H1 (cell line): Measurements from ENCODE around the gene GABRG3. TPM values are rescaled to one million over a fixed set of nuclear protein-coding genes. Genes with fewer than 3 reads are reported as not detected.

Experiments
- JUN ChIP-seq: IDR thresholded peaks from 2 replicates; pipeline ENCODE4 v1.6.1; 2011; ENCODE audit warnings: low read depth, mild to moderate bottlenecking, improper control_type of control experiment, low read length
- KDM1A ChIP-seq: fragments of 200-600, 300-600 bp; sonication (generic); IDR thresholded peaks from 2 replicates; pipeline ENCODE4 v1.7.1; 2016; ENCODE audit warnings: mild to moderate bottlenecking, low read length, borderline replicate concordance
- RAD21 ChIP-seq, 2 experiments: IDR thresholded peaks in 1 of 2; conservative IDR thresholded peaks in 1 of 2; 2 replicates each; pipeline ENCODE4 v1.6.1; 2011; ENCODE audit warnings: low read depth in 2 of 2, low read length in 2 of 2, improper control_type of control experiment in 1 of 2, inconsistent platforms in 1 of 2, mild to moderate bottlenecking in 1 of 2, moderate library complexity in 1 of 2
- RBBP5 ChIP-seq: IDR thresholded peaks from 2 replicates; pipeline ENCODE4 v1.7.1; 2012; ENCODE audit warnings: low read depth, mild to moderate bottlenecking, inconsistent platforms, low read length, moderate library complexity, borderline replicate concordance
- polyA plus RNA-seq, 7 experiments: library from polyadenylated mRNA; depleted of rRNA in 3 of 7; stranded (reverse) in 5 of 7; unstranded in 2 of 7; fragments of >200 nt in 5 of 7; fragments of 200-250 nt in 2 of 7; gene quantifications; 1 replicate in 5 of 7; 2 replicates in 1 of 7; 4 replicates in 1 of 7; pipeline versions ENCODE4 v1.2.1 to v1.2.3, GENCODE V29; 2011 to 2013; ENCODE audit warnings: missing spikeins in 2 of 7, mixed read lengths in 2 of 7
- total RNA-seq: library from RNA; stranded (reverse); fragmentation: NEBNext Ultra II Directional; extraction: Animal tissue kit (Norgen Biotek cat#: 25700); gene quantifications from 2 replicates; pipeline ENCODE4 v1.2.1, GENCODE V29; 2021
- TF ChIP-seq, protein P1 (sequence below), 3 experiments: IDR thresholded peaks; 1 replicate in 2 of 3; 2 replicates in 1 of 3; pipeline versions ENCODE4 v1.5.1 to v1.6.1; 2011; ENCODE audit warnings: low read length in 3 of 3, mild to moderate bottlenecking in 3 of 3, inconsistent platforms in 2 of 3, low read depth in 1 of 3, moderate library complexity in 1 of 3; ENCODE audit not compliant: insufficient read depth in 1 of 3; ENCODE audit errors: control extremely low read depth in 1 of 3

The GABRG3 gene
- total and polyA plus RNA-seq, 2 of the 8 experiments (the other 6 are each of a cell fraction or from before 2014, with no cell fraction given) = 0.17 to 0.80 TPM

DNA sequence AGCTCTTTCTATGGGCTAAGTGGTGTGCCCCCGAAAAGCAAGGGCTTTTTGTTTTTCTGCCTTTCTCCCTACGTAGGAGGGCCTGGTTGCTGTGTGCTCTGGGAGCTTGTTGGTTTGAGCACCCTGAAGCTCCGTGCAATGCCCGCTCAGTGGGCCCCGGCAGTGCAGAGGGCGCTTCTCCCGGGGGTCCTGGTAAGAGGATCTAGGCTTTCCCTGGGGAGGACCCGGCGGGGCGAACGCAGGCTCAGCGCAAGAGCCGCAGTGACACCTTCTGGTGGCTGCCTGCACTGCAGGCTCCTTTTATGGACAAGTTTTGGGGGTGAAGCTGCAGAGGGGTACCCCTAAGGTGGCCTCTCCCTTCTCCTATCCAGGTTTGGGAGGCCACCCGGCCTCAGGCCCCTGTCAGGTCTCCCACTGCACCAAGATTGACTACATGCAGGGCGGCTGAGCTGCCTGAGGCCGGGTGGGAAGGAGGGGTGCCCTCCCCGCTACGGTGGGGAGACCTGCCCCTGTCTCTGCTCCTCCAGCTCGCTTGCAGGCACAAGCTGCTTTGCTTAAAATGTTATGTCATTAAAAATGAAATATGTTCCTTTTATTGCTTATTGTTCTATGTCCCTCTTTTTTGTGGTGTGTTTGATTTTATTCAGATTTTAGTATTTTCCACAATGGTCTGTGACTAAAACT, 387.9 kb downstream of the GABRG3 start (continued):
- TF ChIP-seq KDM1A = no peak
- TF ChIP-seq RAD21 (IDR thresholded peaks at IDR 0.05 in 1 of 2, conservative IDR thresholded peaks at IDR 0.05 in 1 of 2; ENCODE audit: low read depth in 2 of 2, low read length in 2 of 2) = peak; percentile 93 to 94
- TF ChIP-seq, protein P1, sequence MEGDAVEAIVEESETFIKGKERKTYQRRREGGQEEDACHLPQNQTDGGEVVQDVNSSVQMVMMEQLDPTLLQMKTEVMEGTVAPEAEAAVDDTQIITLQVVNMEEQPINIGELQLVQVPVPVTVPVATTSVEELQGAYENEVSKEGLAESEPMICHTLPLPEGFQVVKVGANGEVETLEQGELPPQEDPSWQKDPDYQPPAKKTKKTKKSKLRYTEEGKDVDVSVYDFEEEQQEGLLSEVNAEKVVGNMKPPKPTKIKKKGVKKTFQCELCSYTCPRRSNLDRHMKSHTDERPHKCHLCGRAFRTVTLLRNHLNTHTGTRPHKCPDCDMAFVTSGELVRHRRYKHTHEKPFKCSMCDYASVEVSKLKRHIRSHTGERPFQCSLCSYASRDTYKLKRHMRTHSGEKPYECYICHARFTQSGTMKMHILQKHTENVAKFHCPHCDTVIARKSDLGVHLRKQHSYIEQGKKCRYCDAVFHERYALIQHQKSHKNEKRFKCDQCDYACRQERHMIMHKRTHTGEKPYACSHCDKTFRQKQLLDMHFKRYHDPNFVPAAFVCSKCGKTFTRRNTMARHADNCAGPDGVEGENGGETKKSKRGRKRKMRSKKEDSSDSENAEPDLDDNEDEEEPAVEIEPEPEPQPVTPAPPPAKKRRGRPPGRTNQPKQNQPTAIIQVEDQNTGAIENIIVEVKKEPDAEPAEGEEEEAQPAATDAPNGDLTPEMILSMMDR (IDR thresholded peaks at IDR 0.05; ENCODE audit: control extremely low read depth in 1 of 3, insufficient read depth in 1 of 3, low read depth in 1 of 3, low read length in 3 of 3) = peak; percentile 87 to 90 (median 89)
- TF ChIP-seq JUN = no peak
- TF ChIP-seq RBBP5 = no peak
